Neural cell (in vitro differentiated cells): ENCODE data around the gene CST4. TPM values are rescaled to one million over a fixed set of nuclear protein-coding genes. Genes with fewer than 3 reads are reported as not detected.

ENCODE experiments used
- H2AFZ ChIP-seq: fragments of 200-600, 300-800 bp; sonication (generic), shearing (Covaris generic); 2 replicates; pipeline ENCODE4 v1.6.0; 2014; ENCODE audit warnings: low read depth, mild to moderate bottlenecking, antibody characterized with exemption, low read length, moderate library complexity
- H3F3A ChIP-seq: fragments of 200-600 bp; shearing (Covaris generic); 2 replicates; pipeline ENCODE4 v1.6.1; 2016; ENCODE audit warnings: mild to moderate bottlenecking, moderate library complexity, mixed read lengths, antibody characterized with exemption, low read length; ENCODE audit not compliant: insufficient read depth, poor library complexity, severe bottlenecking
- H3K27ac ChIP-seq: fragments of 200-600, 300-800 bp; sonication (generic), shearing (Covaris generic); 2 replicates; pipeline ENCODE4 v1.5.1; 2014; ENCODE audit warnings: mild to moderate bottlenecking, low read length, moderate library complexity
- H3K27me3 ChIP-seq: fragments of 300-800, 200-600 bp; sonication (generic), shearing (Covaris generic); 2 replicates; pipeline ENCODE4 v1.6.0; 2014; ENCODE audit warnings: mild to moderate bottlenecking, low read depth, low read length, moderate library complexity; ENCODE audit not compliant: insufficient read depth
- H3K36me3 ChIP-seq: fragments of 300-800, 200-600 bp; sonication (generic), shearing (Covaris generic); 2 replicates; pipeline ENCODE4 v1.5.1; 2014; ENCODE audit warnings: mild to moderate bottlenecking, antibody characterized with exemption, low read length, moderate library complexity; ENCODE audit not compliant: insufficient read depth
- H3K4me2 ChIP-seq: fragments of 300-800, 200-600 bp; sonication (generic), shearing (Covaris generic); 2 replicates; pipeline ENCODE4 v1.6.0; 2014; ENCODE audit warnings: mild to moderate bottlenecking, low read length
- H3K4me3 ChIP-seq: fragments of 300-800, 200-600 bp; sonication (generic), shearing (Covaris generic); 2 replicates; pipeline ENCODE4 v1.5.1; 2014; ENCODE audit warnings: mild to moderate bottlenecking, low read length, moderate library complexity
- H3K79me2 ChIP-seq: fragments of 200-600 bp; shearing (Covaris generic); replicated peaks from 2 replicates; pipeline ENCODE4 v1.6.0; 2014; ENCODE audit warnings: mild to moderate bottlenecking, low read length, moderate library complexity; ENCODE audit not compliant: insufficient read depth
- H3K9ac ChIP-seq: fragments of 300-800, 200-600 bp; sonication (generic), shearing (Covaris generic); 2 replicates; pipeline ENCODE4 v1.6.1; 2016; ENCODE audit warnings: mild to moderate bottlenecking, low read length, mixed read lengths
- H3K9me2 ChIP-seq: fragments of 200-600 bp; shearing (Covaris generic); 2 replicates; pipeline ENCODE4 v1.6.1; 2016; ENCODE audit warnings: mild to moderate bottlenecking, low read length, mixed read lengths; ENCODE audit not compliant: insufficient read depth
- H3K9me3 ChIP-seq: fragments of 200-600, 300-800 bp; sonication (generic), shearing (Covaris generic); 2 replicates; pipeline ENCODE4 v1.6.1; 2016; ENCODE audit warnings: mild to moderate bottlenecking, mixed run types, low read length, moderate library complexity, mixed read lengths
- H4K20me1 ChIP-seq: fragments of 200-600 bp; shearing (Covaris generic); 2 replicates; pipeline ENCODE4 v1.6.1; 2016; ENCODE audit warnings: mild to moderate bottlenecking, mixed run types; ENCODE audit not compliant: insufficient read depth
- CTCF ChIP-seq: fragments of 450-650 bp; IDR thresholded peaks from 2 replicates; pipeline ENCODE4 v1.5.1; 2014; ENCODE audit warnings: antibody characterized with exemption, mild to moderate bottlenecking, moderate library complexity; ENCODE audit not compliant: poor library complexity, severe bottlenecking
- EP300 ChIP-seq: fragments of 450-650 bp; conservative IDR thresholded peaks from 2 replicates; pipeline ENCODE4 v1.6.1; 2014; ENCODE audit warnings: antibody characterized with exemption, mild to moderate bottlenecking, moderate library complexity; ENCODE audit not compliant: poor library complexity, severe bottlenecking
- EZH2 ChIP-seq: fragments of 200-600, 300-800 bp; shearing (Covaris generic), sonication (generic); IDR thresholded peaks from 2 replicates; pipeline ENCODE4 v1.6.1; 2014; ENCODE audit warnings: antibody characterized with exemption, low read length, borderline replicate concordance, mild to moderate bottlenecking; ENCODE audit not compliant: insufficient read depth, poor library complexity, severe bottlenecking
- MXI1 ChIP-seq: fragments of 450-650 bp; conservative IDR thresholded peaks from 2 replicates; pipeline ENCODE4 v1.6.1; 2014; ENCODE audit warnings: antibody characterized with exemption, mild to moderate bottlenecking; ENCODE audit not compliant: poor library complexity, severe bottlenecking
- POLR2AphosphoS5 ChIP-seq: IDR thresholded peaks from 2 replicates; pipeline ENCODE4 v1.6.1; 2012
- RAD21 ChIP-seq: fragments of 450-650 bp; conservative IDR thresholded peaks from 2 replicates; pipeline ENCODE4 v1.6.1; 2014; ENCODE audit warnings: antibody characterized with exemption, mild to moderate bottlenecking, moderate library complexity
- REST ChIP-seq: IDR thresholded peaks from 2 replicates; pipeline ENCODE4 v1.6.1; 2012; ENCODE audit warnings: borderline replicate concordance
- SMC3 ChIP-seq: fragments of 450-650 bp; conservative IDR thresholded peaks from 2 replicates; pipeline ENCODE4 v1.6.1; 2014; ENCODE audit warnings: antibody characterized with exemption, mild to moderate bottlenecking, moderate library complexity; ENCODE audit not compliant: poor library complexity
- TAF1 ChIP-seq: IDR thresholded peaks from 2 replicates; pipeline ENCODE4 v1.6.1; 2012; ENCODE audit warnings: low read depth
- polyA plus RNA-seq: library from polyadenylated mRNA; depleted of rRNA; stranded (reverse); fragments of >200 nt; gene quantifications from 2 replicates; pipeline ENCODE4 v1.2.3, GENCODE V29; 2014

Gene CST4
- polyA plus RNA-seq, 1 donor from 2014 or later: not detected

- Histone ChIP-seq H3K79me2 (no peaks in the 10 kb centered on the region), H3F3A (no peaks in the 10 kb centered on the region)
Observed at GRCh38 chr20:23649830-23650417, 38.9 kb downstream of the CST4 start.

GRCh38 chr20:23649242-23649641 is 39.6 kb downstream of the CST4 start:
- Histone ChIP-seq H4K20me1 (no peaks in the 10 kb centered on the region), H3K27me3 (no peaks in the 10 kb centered on the region), H3F3A (no peaks in the 10 kb centered on the region), H2AFZ (no peak overlapping the region), H3K79me2 (no peaks in the 10 kb centered on the region), H3K4me2 (no peak overlapping the region), H3K4me3 (no peak overlapping the region), H3K9me3 (no peaks in the 10 kb centered on the region), H3K9ac (no peak overlapping the region), H3K36me3 (no peaks in the 10 kb centered on the region), H3K9me2 (no peaks in the 10 kb centered on the region), H3K27ac (no peak overlapping the region)
- TF ChIP-seq TAF1 (no peak), EP300 (no peak), POLR2AphosphoS5 (no peak), MXI1 (no peak), SMC3 (no peak), REST (no peak), EZH2 (no peak), CTCF (no peak), RAD21 (no peak)

More at GRCh38 chr20:23649830-23650417, 38.9 kb downstream of the CST4 start:
- Histone ChIP-seq H2AFZ (no peak overlapping the region), H3K9me3 (no peaks in the 10 kb centered on the region), H3K27me3 (no peaks in the 10 kb centered on the region), H3K4me2 (no peak overlapping the region), H4K20me1 (no peaks in the 10 kb centered on the region), H3K4me3 (no peak overlapping the region), H3K9me2 (no peaks in the 10 kb centered on the region), H3K36me3 (no peaks in the 10 kb centered on the region), H3K27ac (no peak overlapping the region), H3K9ac (no peak overlapping the region)
- TF ChIP-seq EP300 (no peak), CTCF (no peak), POLR2AphosphoS5 (no peak), SMC3 (no peak)
